Activated CD4-positive, alpha-beta T cell treated with anti-CD3 and anti-CD28 coated beads for 36 hours (primary cell): ENCODE results near the gene RAB14. TPM values are rescaled to one million over a fixed set of nuclear protein-coding genes. Genes with fewer than 3 reads are reported as not detected.

ENCODE experiments used
- ATAC-seq: fragments of 200-7000 bp; cut with Tn5 transposase; one replicate; pipeline ENCODE4 v1.10.0; 2021; ENCODE audit warnings: mild to moderate bottlenecking, moderate library complexity
- CTCF ChIA-PET: fragments of 350-600 bp; sonication (Branson Sonifier 250); formaldehyde crosslinking; loops from one replicate; lab custom pipeline; 2021; ENCODE audit warnings: antibody characterized with exemption; lab: Charles Lee
- POLR2A ChIA-PET: fragments of 350-600 bp; sonication (Branson Sonifier 250); formaldehyde crosslinking; loops from one replicate; lab custom pipeline; 2021; ENCODE audit warnings: antibody characterized with exemption, inconsistent platforms; lab: Charles Lee
- DNase-seq: peaks from one replicate; pipeline ENCODE4 v3.0.0-alpha.2; 2020
- H3K27ac Mint-ChIP-seq: one replicate; pipeline ENCODE4 v1.8.0; 2021; ENCODE audit warnings: mixed read lengths
- H3K27me3 Mint-ChIP-seq: one replicate; pipeline ENCODE4 v1.8.0; 2021; ENCODE audit warnings: mixed read lengths
- H3K36me3 Mint-ChIP-seq: one replicate; pipeline ENCODE4 v1.8.0; 2021; ENCODE audit warnings: low read depth, mixed read lengths
- H3K4me1 Mint-ChIP-seq: one replicate; pipeline ENCODE4 v1.8.0; 2021; ENCODE audit warnings: mixed read lengths
- H3K4me3 Mint-ChIP-seq: one replicate; pipeline ENCODE4 v1.8.0; 2021; ENCODE audit warnings: mild to moderate bottlenecking, moderate library complexity, mixed read lengths
- H3K9me3 Mint-ChIP-seq: one replicate; pipeline ENCODE4 v1.8.0; 2021; ENCODE audit warnings: low read depth, mixed read lengths
- intact Hi-C, 2 experiments: fragments of 100-400 bp; cut with DNase I in 1 of 2; cut with micrococcal nuclease in 1 of 2; formaldehyde crosslinking; loops; one replicate each; pipeline versions ENCODE4 v1.14.2 to v1.15.1; 2022 to 2024; cut with DNase I, micrococcal nuclease
- total RNA-seq, 2 experiments: library from RNA; stranded (reverse); gene quantifications; one replicate each; pipeline ENCODE4 v1.2.3, GENCODE V29; 2021

The RAB14 gene
- total RNA-seq, 2 experiments from 2014 or later: 52.3 to 54.7 TPM

- Mint-ChIP-seq H3K36me3 (peaks cover 29% of the 10 kb centered on the region), H3K9me3 (no peaks in the 10 kb centered on the region), H3K27ac (peak overlapping the region; percentile 62), H3K4me1 (peaks cover 81% of the 10 kb centered on the region), H3K4me3 (no peak overlapping the region), H3K27me3 (no peaks in the 10 kb centered on the region)
- DNase-seq (no peak), ATAC-seq (no peak)
- intact Hi-C loops: loop anchor here in 1 of 2 experiments (5.0 kb wide), 1 partner anchor 34 kb away; no protein-coding TSS in a partner anchor
- POLR2A ChIA-PET: no interaction called here
- CTCF ChIA-PET: interaction anchor here (1.4 kb wide), 1 partner anchor 22 kb away, joined by 5 read pairs; no protein-coding TSS in a partner anchor
Observed at GRCh38 chr9:121191235-121191634, 10.4 kb downstream of the RAB14 start.

- ChIA-PET CTCF (interaction anchor here (1.4 to 3.6 kb wide), 3 partner anchors 10 to 131 kb away, joined by 3 to 19 read pairs (median 5); no protein-coding TSS in a partner anchor), POLR2A (interaction anchor here (0.9 kb wide), 1 partner anchor 12 kb away, joined by 4 read pairs; the partner anchor contains the start of gene RAB14)
- ATAC-seq (no peak), DNase-seq (no peak)
- Mint-ChIP-seq H3K9me3 (no peaks in the 10 kb centered on the region), H3K27ac (peak overlapping the region; percentile 5), H3K4me3 (no peak overlapping the region), H3K36me3 (peaks cover 41% of the 10 kb centered on the region), H3K27me3 (no peaks in the 10 kb centered on the region), H3K4me1 (peaks cover 81% of the 10 kb centered on the region)
- intact Hi-C loops: loop anchor here in 1 of 2 experiments (5.0 kb wide), 1 partner anchor 32 kb away; no protein-coding TSS in a partner anchor
Observed at GRCh38 chr9:121189660-121190059, 12.0 kb downstream of the RAB14 start.

- no peak overlapping the region for H3K4me3 Mint-ChIP-seq
- intact Hi-C loops: no loop called here
- no peaks in the 10 kb centered on the region for H3K9me3 Mint-ChIP-seq
- CTCF ChIA-PET: interaction anchor here (0.8 to 3.6 kb wide), 5 partner anchors 10 to 131 kb away, joined by 3 to 19 read pairs (median 5); no protein-coding TSS in a partner anchor
- DNase-seq: no peak
- H3K36me3 Mint-ChIP-seq: peaks cover 43% of the 10 kb centered on the region
- no peaks in the 10 kb centered on the region for H3K27me3 Mint-ChIP-seq
- peaks cover 79% of the 10 kb centered on the region for H3K4me1 Mint-ChIP-seq
- H3K27ac Mint-ChIP-seq: peak overlapping the region; percentile 23
- no peak for ATAC-seq
- POLR2A ChIA-PET: interaction anchor here (0.9 kb wide), 1 partner anchor 13 kb away, joined by 4 read pairs; the partner anchor contains the start of gene RAB14
Observed at GRCh38 chr9:121189006-121189405, 12.7 kb downstream of the RAB14 start.

GRCh38 chr9:121187636-121188305, 13.9 kb downstream of the RAB14 start:
- Mint-ChIP-seq H3K27ac (peak overlapping the region; percentile 65), H3K4me3 (no peak overlapping the region), H3K27me3 (no peaks in the 10 kb centered on the region), H3K4me1 (peaks cover 78% of the 10 kb centered on the region), H3K36me3 (peaks cover 49% of the 10 kb centered on the region), H3K9me3 (no peaks in the 10 kb centered on the region)
- ATAC-seq: no peak
- no peak for DNase-seq
- intact Hi-C loops: no loop called here
- CTCF ChIA-PET: interaction anchor here (1.0 to 3.6 kb wide), 7 partner anchors 9 to 63 kb away, joined by 3 to 19 read pairs (median 4); no protein-coding TSS in a partner anchor
- POLR2A ChIA-PET: no interaction called here

- Mint-ChIP-seq H3K4me3 (no peak overlapping the region), H3K4me1 (peaks cover 66% of the 10 kb centered on the region), H3K27ac (peak overlapping the region; percentile 73), H3K36me3 (peaks cover 54% of the 10 kb centered on the region), H3K9me3 (no peaks in the 10 kb centered on the region), H3K27me3 (no peaks in the 10 kb centered on the region)
- POLR2A ChIA-PET: interaction anchor here (0.7 to 2.1 kb wide), 4 partner anchors 15 to 474 kb away, joined by 4 to 5 read pairs (median 5); partner anchors contain the start of gene RAB14
- DNase-seq: no peak
- peak; percentile 84 for ATAC-seq
- CTCF ChIA-PET: interaction anchor here (0.7 to 1.8 kb wide), 9 partner anchors 9 to 79 kb away, joined by 3 to 12 read pairs (median 5); no protein-coding TSS in a partner anchor
- intact Hi-C loops: no loop called here
Observed at GRCh38 chr9:121185774-121186403, 15.8 kb downstream of the RAB14 start.

- CTCF ChIA-PET: interaction anchor here (0.9 to 1.8 kb wide), 7 partner anchors 10 to 78 kb away, joined by 3 to 12 read pairs (median 5); no protein-coding TSS in a partner anchor
- DNase-seq (no peak), ATAC-seq (peak; percentile 69)
- Mint-ChIP-seq H3K36me3 (peaks cover 49% of the 10 kb centered on the region), H3K27me3 (no peaks in the 10 kb centered on the region), H3K4me1 (peaks cover 61% of the 10 kb centered on the region), H3K4me3 (no peak overlapping the region), H3K27ac (peak overlapping the region; percentile 73), H3K9me3 (no peaks in the 10 kb centered on the region)
- intact Hi-C loops: no loop called here
- POLR2A ChIA-PET: interaction anchor here (1.1 to 2.1 kb wide), 3 partner anchors 15 to 64 kb away, joined by 4 to 5 read pairs (median 5); partner anchors contain the start of gene RAB14
Observed at GRCh38 chr9:121185178-121185745, 16.4 kb downstream of the RAB14 start.

GRCh38 chr9:121184463-121184862, 17.2 kb downstream of the RAB14 start:
- no peak overlapping the region for H3K4me3 Mint-ChIP-seq
- intact Hi-C loops: no loop called here
- CTCF ChIA-PET: interaction anchor here (0.6 to 1.7 kb wide), 2 partner anchors 15 to 67 kb away, joined by 3 to 7 read pairs; no protein-coding TSS in a partner anchor

GRCh38 chr9:121183666-121184423, 17.8 kb downstream of the RAB14 start:
- no peak for ATAC-seq
- ChIA-PET CTCF (interaction anchor here (0.5 to 1.7 kb wide), 2 partner anchors 15 to 92 kb away, joined by 3 to 7 read pairs; no protein-coding TSS in a partner anchor), POLR2A (interaction anchor here (2.1 kb wide), 1 partner anchor 13 kb away, joined by 5 read pairs; no protein-coding TSS in a partner anchor)
- Mint-ChIP-seq H3K27ac (peak overlapping the region; percentile 77), H3K27me3 (no peaks in the 10 kb centered on the region), H3K36me3 (peaks cover 46% of the 10 kb centered on the region), H3K9me3 (no peaks in the 10 kb centered on the region), H3K4me3 (no peak overlapping the region), H3K4me1 (peaks cover 51% of the 10 kb centered on the region)
- no peak for DNase-seq
- intact Hi-C loops: no loop called here

More at GRCh38 chr9:121184463-121184862, 17.2 kb downstream of the RAB14 start:
- Mint-ChIP-seq H3K36me3 (peaks cover 50% of the 10 kb centered on the region), H3K4me1 (peaks cover 56% of the 10 kb centered on the region), H3K27me3 (no peaks in the 10 kb centered on the region), H3K9me3 (no peaks in the 10 kb centered on the region), H3K27ac (peak overlapping the region; percentile 77)
- no peak for ATAC-seq
- POLR2A ChIA-PET: interaction anchor here (2.1 kb wide), 1 partner anchor 14 kb away, joined by 5 read pairs; no protein-coding TSS in a partner anchor
- no peak for DNase-seq

GRCh38 chr9:121182989-121183388, 18.7 kb downstream of the RAB14 start:
- ATAC-seq (no peak), DNase-seq (no peak)
- ChIA-PET CTCF (interaction anchor here (1.7 kb wide), 1 partner anchor 14 kb away, joined by 7 read pairs; no protein-coding TSS in a partner anchor), POLR2A (no interaction called here)
- Mint-ChIP-seq H3K36me3 (peaks cover 48% of the 10 kb centered on the region), H3K9me3 (no peaks in the 10 kb centered on the region), H3K4me1 (peaks cover 47% of the 10 kb centered on the region), H3K27ac (peak overlapping the region; percentile 77), H3K4me3 (no peak overlapping the region), H3K27me3 (no peaks in the 10 kb centered on the region)
- intact Hi-C loops: no loop called here

GRCh38 chr9:121182101-121182836, 19.4 kb downstream of the RAB14 start:
- intact Hi-C loops: no loop called here
- Mint-ChIP-seq H3K27ac (peak overlapping the region; percentile 66), H3K27me3 (no peaks in the 10 kb centered on the region), H3K4me3 (no peak overlapping the region), H3K9me3 (no peaks in the 10 kb centered on the region), H3K4me1 (peaks cover 41% of the 10 kb centered on the region), H3K36me3 (peaks cover 46% of the 10 kb centered on the region)
- POLR2A ChIA-PET: no interaction called here
- DNase-seq (no peak), ATAC-seq (no peak)
- CTCF ChIA-PET: interaction anchor here (0.6 kb wide), 1 partner anchor 23 kb away, joined by 3 read pairs; no protein-coding TSS in a partner anchor
